ENCODE data around the gene PLCL1.
A peak's percentile ranks its signal among the peaks of the same experiment; 100 is the strongest.

The PLCL1 gene

GRCh38 chr2:198116756-198117155 is 312.4 kb downstream of the PLCL1 start:
- no peak for DNase-seq (ENCODE audit: low read depth)

GRCh38 chr2:198117406-198118041 is 313.1 kb downstream of the PLCL1 start:
- no peak for DNase-seq (ENCODE audit: low read depth)

- DNase-seq (ENCODE audit: low read depth): peak; percentile 70
These were observed 323.2 kb downstream of the PLCL1 start for GRCh38 chr2:198127627-198128026.

DNA sequence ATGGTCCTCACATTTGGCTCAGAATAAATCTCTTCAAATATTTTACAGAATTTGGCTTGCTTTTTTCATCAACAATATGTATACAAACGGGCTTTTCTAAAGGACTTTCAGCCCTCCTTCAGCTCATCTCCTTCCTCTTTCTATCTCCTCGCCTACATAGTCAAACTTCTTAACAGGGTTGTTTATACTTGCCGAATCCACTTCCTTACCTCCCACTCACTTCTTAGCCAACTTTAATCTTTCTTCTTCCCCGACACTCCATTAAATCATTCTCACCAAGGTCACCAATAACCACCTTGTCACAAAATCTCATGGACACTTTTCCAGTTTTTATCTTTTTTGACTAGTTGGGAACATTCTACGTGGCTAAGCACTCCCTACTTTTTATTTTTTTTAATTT is 325.2 kb downstream of the PLCL1 start:
- DNase-seq (ENCODE audit: low read depth): no peak

DNA sequence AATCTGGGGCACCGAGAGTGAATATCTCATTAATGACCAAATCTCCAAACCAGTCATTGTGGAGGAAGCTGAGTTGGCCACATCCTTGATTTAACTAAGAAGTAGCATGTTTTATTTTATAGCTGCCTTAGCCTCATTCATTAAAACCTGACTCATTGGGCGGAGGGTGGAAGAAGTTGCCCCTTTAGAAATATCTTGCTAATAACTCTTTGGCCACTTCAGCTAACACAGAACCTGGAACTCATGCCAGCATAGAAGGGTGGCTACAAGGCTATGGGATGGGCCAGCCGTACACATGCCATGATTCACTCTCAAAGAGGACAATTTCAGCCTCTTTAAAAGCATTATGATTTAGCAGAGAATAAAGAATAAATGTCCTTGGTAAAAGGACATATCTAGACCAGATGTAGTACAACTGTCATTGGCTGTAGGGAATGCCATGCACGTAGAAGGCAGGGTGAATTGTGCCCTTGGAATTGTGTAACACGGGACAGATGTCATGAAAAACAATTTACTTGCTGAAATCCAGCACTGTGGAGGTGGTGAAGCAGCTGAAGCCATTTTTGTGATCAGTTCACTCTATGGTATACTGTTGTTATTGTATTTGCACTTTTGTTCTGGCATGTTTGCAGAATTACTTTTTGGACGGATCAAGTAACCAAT is 330.0 kb downstream of the PLCL1 start:
- DNase-seq (ENCODE audit: low read depth): no peak

DNA sequence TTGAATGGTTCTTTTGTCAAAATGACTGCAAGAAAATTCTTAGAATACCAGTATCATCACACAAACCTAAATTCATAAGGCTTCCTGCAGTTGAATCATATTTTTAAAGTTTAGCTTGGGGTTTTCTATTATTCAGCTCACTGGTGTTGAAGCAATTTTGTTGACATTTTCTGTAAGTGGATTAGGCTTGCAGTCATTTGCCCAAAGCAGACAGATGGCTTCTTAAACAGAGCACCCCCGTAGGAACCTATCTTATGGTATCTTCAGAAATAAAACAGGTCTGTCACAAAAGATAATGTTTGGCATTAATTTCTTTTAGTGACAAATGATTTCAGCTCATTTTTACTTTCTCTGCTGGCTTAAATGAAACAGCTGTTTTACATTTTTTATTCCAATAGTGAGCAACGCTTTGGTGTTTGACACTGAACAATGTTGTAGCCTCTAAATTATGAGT is 331.1 kb downstream of the PLCL1 start:
- no peak for DNase-seq (ENCODE audit: low read depth)

DNA sequence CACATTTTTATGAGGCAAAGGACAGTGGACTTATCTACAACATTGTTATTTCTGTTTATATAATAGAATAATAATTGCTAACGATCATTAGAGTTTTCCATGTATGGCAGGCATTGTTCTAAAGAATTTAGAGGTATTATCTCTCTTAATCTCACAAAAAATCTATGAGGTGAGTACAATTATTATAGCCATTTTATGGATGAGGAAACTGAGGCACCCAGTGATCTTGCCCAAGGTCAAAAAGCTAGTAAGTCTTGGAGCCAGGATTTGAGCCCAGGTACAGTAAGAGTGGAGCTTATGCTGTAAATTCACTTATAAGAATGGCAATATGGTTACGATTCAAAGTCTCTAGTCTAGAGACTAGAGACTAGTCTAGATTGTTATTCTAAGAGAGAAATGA is 331.7 kb downstream of the PLCL1 start:
- no peak for DNase-seq (ENCODE audit: low read depth)

GRCh38 chr2:198137733-198138132 is 333.3 kb downstream of the PLCL1 start:
- no peak for DNase-seq (ENCODE audit: low read depth)

GRCh38 chr2:198141726-198142125 is 337.3 kb downstream of the PLCL1 start:
- no peak for DNase-seq (ENCODE audit: low read depth)

GRCh38 chr2:198143156-198143555 is 338.8 kb downstream of the PLCL1 start:
- no peak for DNase-seq (ENCODE audit: low read depth)

DNA sequence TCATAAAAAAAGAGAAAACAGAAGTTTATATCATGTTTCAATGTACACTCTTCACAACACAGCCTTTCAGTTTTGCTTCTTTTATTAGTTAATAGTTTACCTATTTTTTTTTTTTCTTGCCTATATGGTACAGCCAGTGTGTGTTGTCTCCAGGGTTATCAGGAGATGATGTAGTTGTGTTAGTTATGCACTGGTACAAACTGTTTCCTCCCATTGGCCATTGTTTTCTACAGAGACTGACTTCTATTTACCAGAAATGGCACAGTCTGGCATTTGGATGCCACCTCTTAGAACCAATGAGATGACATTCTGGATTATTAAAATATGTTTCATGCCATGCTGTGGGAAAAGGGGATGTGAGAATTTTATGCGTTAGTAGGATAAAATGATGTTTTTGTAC is 339.4 kb downstream of the PLCL1 start:
- DNase-seq (ENCODE audit: low read depth): no peak

GRCh38 chr2:198144660-198145059 is 340.3 kb downstream of the PLCL1 start:
- no peak for DNase-seq (ENCODE audit: low read depth)

GRCh38 chr2:198146346-198146940 is 342.1 kb downstream of the PLCL1 start:
- DNase-seq (ENCODE audit: low read depth): no peak

DNA sequence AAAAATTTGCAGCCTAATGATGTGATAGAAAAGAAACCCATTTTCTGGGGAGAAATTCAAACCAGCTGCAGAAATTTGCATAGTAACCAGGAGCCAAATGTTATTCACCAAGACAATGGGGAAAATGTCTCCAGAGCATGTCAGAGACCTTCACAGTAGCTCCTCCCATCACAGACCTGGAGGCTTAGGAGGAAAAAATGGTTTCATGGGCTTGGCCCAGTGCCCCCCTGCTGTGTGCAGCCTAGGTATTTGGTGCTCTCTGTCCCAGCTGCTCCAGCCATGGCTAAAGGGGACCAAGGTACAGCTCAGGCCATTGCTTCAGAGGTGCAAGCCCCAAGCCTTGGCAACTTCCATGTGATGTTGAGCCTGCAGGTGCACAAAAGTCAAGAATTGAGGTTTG is 352.9 kb downstream of the PLCL1 start:
- DNase-seq (ENCODE audit: low read depth): no peak

- DNase-seq (ENCODE audit: low read depth): no peak
These were observed 356.8 kb downstream of the PLCL1 start for GRCh38 chr2:198161151-198161550.

- DNase-seq (ENCODE audit: low read depth): no peak
These were observed 357.9 kb downstream of the PLCL1 start for GRCh38 chr2:198162276-198162675.

DNA sequence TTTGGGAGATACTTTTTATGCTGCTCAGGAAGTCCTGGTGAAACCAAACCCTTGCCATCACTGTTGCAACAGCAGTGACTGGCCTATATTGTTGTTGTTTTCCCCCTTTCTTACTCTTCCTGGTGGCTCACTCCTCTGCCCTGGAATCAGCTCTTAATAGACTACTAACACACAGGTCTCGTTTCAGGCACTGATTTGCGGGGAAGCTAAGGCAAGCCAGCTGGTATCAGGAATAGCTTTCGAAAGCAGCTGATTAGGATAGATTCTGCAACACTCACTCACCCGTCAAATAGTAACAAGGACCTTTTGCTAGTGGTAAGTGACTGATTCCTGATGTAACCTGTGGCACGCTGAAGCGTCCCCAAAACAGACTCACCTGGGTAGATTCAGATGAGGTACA is 360.4 kb downstream of the PLCL1 start:
- DNase-seq (ENCODE audit: low read depth): no peak

GRCh38 chr2:198165289-198165688 is 360.9 kb downstream of the PLCL1 start:
- DNase-seq (ENCODE audit: low read depth): no peak

DNA sequence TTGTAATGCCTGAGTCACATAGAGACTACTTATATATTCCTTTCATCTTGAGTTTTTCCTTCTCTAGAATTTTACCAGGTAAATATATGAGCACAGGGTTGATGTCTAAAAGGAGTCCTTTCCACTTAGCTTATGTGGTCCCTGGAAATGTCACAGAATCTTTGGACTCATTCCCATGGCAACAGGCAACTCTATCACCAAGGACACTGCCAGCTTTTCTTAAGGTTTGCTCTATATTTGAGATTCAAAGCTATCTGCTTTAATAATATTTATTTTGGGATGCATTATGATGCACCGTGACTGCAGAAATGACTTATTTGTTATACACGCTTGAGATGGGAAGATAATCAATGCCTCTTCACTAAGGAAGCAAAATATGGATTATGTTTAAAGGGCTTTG is 363.0 kb downstream of the PLCL1 start:
- no peak for DNase-seq (ENCODE audit: low read depth)

- no peak for DNase-seq (ENCODE audit: low read depth)
These were observed 364.3 kb downstream of the PLCL1 start for GRCh38 chr2:198168651-198169050.

DNA sequence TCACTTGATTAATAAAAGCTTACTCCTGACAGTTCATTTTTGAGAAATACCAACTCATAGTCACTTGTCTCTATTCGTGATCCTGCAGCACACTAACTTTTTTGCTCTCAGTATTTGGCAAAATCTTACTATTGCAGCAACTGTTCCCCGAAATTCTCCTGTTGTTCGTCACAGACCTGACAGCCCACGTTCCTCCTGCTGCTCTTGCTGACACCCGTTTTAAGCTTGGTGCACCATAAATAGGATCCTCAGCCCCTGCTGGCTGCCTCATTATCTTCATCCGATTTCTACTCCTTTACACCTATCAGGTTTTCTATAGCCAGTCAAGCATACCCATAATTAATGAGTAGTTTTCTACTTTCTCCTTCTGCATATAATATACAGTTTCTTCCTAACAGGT is 368.8 kb downstream of the PLCL1 start:
- no peak for DNase-seq (ENCODE audit: low read depth)

GRCh38 chr2:198173864-198174263 is 369.5 kb downstream of the PLCL1 start:
- no peak for DNase-seq (ENCODE audit: low read depth)

GRCh38 chr2:198175271-198175670 is 370.9 kb downstream of the PLCL1 start:
- DNase-seq (ENCODE audit: low read depth): no peak

GRCh38 chr2:198177040-198177439 is 372.6 kb downstream of the PLCL1 start:
- no peak for DNase-seq (ENCODE audit: low read depth)
